ENCODE data around the gene FAM169A.

DNA sequence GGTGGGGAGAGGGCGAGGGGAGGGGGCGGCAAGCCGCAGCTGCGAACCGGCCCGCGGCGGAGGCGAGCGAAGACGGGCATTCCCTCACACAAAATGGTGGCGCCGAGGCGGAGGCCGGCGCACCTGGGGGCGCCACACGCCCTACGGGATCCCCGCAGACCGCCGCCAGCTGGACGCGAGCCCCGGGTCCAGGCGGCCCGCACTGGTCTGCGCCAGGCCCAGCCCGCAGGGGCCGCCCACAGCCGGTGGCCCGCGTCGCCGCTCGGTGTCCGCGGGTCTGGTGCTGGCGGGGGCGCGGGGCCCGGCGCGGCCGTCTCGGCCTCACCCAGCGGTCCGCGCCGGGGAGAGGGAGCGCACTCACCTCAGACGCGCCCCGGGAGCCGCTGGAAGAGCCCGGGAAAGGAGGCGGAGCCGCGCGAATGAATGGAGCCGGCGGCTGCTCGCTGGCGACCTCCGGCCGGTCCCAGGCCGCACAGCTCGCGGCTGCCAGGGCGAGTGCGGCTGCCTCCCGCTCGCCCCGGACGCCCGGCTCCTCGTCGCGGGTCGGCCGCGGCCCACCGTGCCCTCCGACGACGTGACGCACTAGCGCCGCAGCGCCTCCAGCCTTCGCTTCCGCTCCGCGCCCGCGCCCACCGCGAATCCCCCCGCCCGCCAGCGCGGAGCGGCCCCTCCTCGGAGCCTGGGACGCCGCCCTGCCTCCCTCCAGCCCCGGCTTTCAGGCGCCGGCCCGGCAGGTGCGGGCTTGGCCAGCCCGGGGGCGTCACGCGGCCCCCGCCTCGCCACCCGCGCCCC is at the start of gene FAM169A:
- TF ChIP-seq, protein P1, sequence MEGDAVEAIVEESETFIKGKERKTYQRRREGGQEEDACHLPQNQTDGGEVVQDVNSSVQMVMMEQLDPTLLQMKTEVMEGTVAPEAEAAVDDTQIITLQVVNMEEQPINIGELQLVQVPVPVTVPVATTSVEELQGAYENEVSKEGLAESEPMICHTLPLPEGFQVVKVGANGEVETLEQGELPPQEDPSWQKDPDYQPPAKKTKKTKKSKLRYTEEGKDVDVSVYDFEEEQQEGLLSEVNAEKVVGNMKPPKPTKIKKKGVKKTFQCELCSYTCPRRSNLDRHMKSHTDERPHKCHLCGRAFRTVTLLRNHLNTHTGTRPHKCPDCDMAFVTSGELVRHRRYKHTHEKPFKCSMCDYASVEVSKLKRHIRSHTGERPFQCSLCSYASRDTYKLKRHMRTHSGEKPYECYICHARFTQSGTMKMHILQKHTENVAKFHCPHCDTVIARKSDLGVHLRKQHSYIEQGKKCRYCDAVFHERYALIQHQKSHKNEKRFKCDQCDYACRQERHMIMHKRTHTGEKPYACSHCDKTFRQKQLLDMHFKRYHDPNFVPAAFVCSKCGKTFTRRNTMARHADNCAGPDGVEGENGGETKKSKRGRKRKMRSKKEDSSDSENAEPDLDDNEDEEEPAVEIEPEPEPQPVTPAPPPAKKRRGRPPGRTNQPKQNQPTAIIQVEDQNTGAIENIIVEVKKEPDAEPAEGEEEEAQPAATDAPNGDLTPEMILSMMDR (IDR thresholded peaks at IDR 0.05; ENCODE audit: low read depth, low read length, poor library complexity, severe bottlenecking): no peak
- TF ChIP-seq EZH2phosphoT487 (IDR thresholded peaks at IDR 0.05; ENCODE audit: borderline replicate concordance, low read length): no peak

Measured in DOHH2 (cell line).